CD4-positive, alpha-beta memory T cell (primary cell): ENCODE measurements around the gene OR11H1. TPM values are rescaled to one million over a fixed set of nuclear protein-coding genes. Genes with fewer than 3 reads are reported as not detected.
"Not testable (repeated sequence)": the region's sequence is repeated elsewhere in the genome, so short reads cannot be mapped to it uniquely, and the experiment has no call there.

Experiments used
- CTCF ChIA-PET: fragments of 350-600 bp; sonication (Branson Sonifier 250); formaldehyde crosslinking; loops from one replicate; lab custom pipeline; 2021; ENCODE audit warnings: inconsistent platforms; ENCODE audit not compliant: partially characterized antibody; lab: Charles Lee
- POLR2A ChIA-PET: fragments of 350-600 bp; sonication (Branson Sonifier 250); formaldehyde crosslinking; loops from one replicate; lab custom pipeline; 2021; ENCODE audit not compliant: partially characterized antibody; lab: Charles Lee
- DNase-seq, 5 donors: peaks; one replicate each; pipeline versions ENCODE4 v3.0.0 to v3.0.0-alpha.2; 2020 to 2022; ENCODE audit warnings: mixed read lengths in 1 of 5
- H3K27ac ChIP-seq: one replicate; pipeline ENCODE4 v1.7.0; 2013; ENCODE audit warnings: low read depth, low read length
- H3K27me3 ChIP-seq: 2 replicates; pipeline ENCODE4 v1.7.0; 2013; ENCODE audit warnings: mild to moderate bottlenecking, low read length, moderate library complexity; ENCODE audit not compliant: insufficient read depth
- H3K36me3 ChIP-seq: 2 replicates; pipeline ENCODE4 v1.7.0; 2013; ENCODE audit warnings: mild to moderate bottlenecking, low read length, moderate library complexity; ENCODE audit not compliant: insufficient read depth
- H3K4me1 ChIP-seq: 2 replicates; pipeline ENCODE4 v1.7.0; 2013; ENCODE audit warnings: mild to moderate bottlenecking, low read length, moderate library complexity; ENCODE audit not compliant: insufficient read depth
- H3K4me3 ChIP-seq, 2 donors: one replicate each; pipeline ENCODE4 v1.7.0; 2013; ENCODE audit warnings: low read length in 2 of 2, mild to moderate bottlenecking in 1 of 2
- H3K9me3 ChIP-seq, 2 donors: one replicate each; pipeline ENCODE4 v1.7.0; 2013; ENCODE audit warnings: low read length in 2 of 2, control low read depth in 1 of 2; ENCODE audit not compliant: control insufficient read depth in 1 of 2
- H3K27ac Mint-ChIP-seq, 7 donors: one replicate each; pipeline ENCODE4 v1.8.0; 2020 to 2021; ENCODE audit warnings: mixed read lengths in 7 of 7, mild to moderate bottlenecking in 6 of 7, inconsistent platforms in 3 of 7, moderate library complexity in 3 of 7
- H3K27me3 Mint-ChIP-seq, 2 donors: one replicate each; pipeline ENCODE4 v1.8.0; 2020 to 2021; ENCODE audit warnings: mixed read lengths in 2 of 2
- H3K36me3 Mint-ChIP-seq, 2 donors: one replicate each; pipeline ENCODE4 v1.8.0; 2020 to 2021; ENCODE audit warnings: mixed read lengths in 2 of 2, inconsistent platforms in 1 of 2, mild to moderate bottlenecking in 1 of 2
- H3K4me1 Mint-ChIP-seq, 4 donors: one replicate each; pipeline ENCODE4 v1.8.0; 2020 to 2021; ENCODE audit warnings: mixed read lengths in 4 of 4, mild to moderate bottlenecking in 1 of 4
- H3K4me3 Mint-ChIP-seq, 8 donors: one replicate each; pipeline ENCODE4 v1.8.0; 2020 to 2021; ENCODE audit warnings: mixed read lengths in 8 of 8, mild to moderate bottlenecking in 7 of 8, moderate library complexity in 6 of 8, inconsistent platforms in 3 of 8
- H3K9me3 Mint-ChIP-seq, 8 donors: one replicate each; pipeline ENCODE4 v1.8.0; 2020 to 2021; ENCODE audit warnings: mixed read lengths in 8 of 8, mild to moderate bottlenecking in 5 of 8, inconsistent platforms in 3 of 8, moderate library complexity in 1 of 8
- intact Hi-C: fragments of 100-400 bp; cut with micrococcal nuclease; formaldehyde crosslinking; loops from one replicate; pipeline ENCODE4 v1.15.1; 2023
- polyA plus RNA-seq, 2 donors: library from polyadenylated mRNA; unstranded; fragments of 300-500 nt; fragmentation: Illumina TruSeq; gene quantifications; one replicate each; pipeline ENCODE4 v1.2.3, GENCODE V29; 2021
- total RNA-seq, 2 experiments: library from RNA; stranded (reverse); gene quantifications; one replicate each; pipeline ENCODE4 v1.2.3, GENCODE V29; 2021

The OR11H1 gene, protein sequence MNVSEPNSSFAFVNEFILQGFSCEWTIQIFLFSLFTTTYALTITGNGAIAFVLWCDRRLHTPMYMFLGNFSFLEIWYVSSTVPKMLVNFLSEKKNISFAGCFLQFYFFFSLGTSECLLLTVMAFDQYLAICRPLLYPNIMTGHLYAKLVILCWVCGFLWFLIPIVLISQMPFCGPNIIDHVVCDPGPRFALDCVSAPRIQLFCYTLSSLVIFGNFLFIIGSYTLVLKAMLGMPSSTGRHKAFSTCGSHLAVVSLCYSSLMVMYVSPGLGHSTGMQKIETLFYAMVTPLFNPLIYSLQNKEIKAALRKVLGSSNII
- total RNA-seq = not detected
- polyA plus RNA-seq = not detected

DNA sequence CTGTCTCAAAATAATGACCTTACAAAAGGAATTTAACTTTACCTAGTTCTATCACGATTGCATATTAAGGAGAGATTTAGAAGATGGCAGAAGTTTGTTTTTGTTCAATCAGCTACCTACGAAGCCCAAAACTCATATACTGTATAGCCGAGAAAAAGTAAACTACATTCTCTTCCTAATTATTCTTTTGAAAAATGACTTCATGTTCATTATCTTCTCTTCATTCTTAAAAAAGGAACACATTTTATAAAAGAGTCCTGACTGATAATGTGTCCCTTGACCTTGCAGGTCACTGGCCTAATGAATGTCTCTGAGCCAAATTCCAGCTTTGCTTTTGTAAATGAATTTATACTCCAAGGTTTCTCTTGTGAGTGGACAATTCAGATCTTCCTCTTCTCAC is at the start of gene OR11H1:
TSS of gene OR11H1 (plus strand) at position 301 of the 400 bp plus-strand sequence. CDS start at position 301, 0 bp downstream.
- H3K4me1 ChIP-seq, H3K9me3 ChIP-seq, CTCF ChIA-PET, DNase-seq, H3K27ac ChIP-seq, H3K36me3 ChIP-seq, H3K9me3 Mint-ChIP-seq, H3K4me3 ChIP-seq, H3K4me1 Mint-ChIP-seq, POLR2A ChIA-PET, H3K27ac Mint-ChIP-seq, H3K4me3 Mint-ChIP-seq, H3K27me3 Mint-ChIP-seq, intact Hi-C loops, H3K27me3 ChIP-seq, H3K36me3 Mint-ChIP-seq: not testable (repeated sequence)

- H3K27ac Mint-ChIP-seq, H3K4me3 Mint-ChIP-seq, H3K27me3 Mint-ChIP-seq, CTCF ChIA-PET, POLR2A ChIA-PET, DNase-seq, H3K36me3 Mint-ChIP-seq, H3K27me3 ChIP-seq, H3K36me3 ChIP-seq, H3K27ac ChIP-seq, H3K4me3 ChIP-seq, H3K9me3 ChIP-seq, H3K4me1 ChIP-seq, H3K4me1 Mint-ChIP-seq, intact Hi-C loops, H3K9me3 Mint-ChIP-seq: not testable (repeated sequence)
Measured at GRCh38 chr22:15509967-15510366, 18.0 kb upstream of the OR11H1 start.

- CTCF ChIA-PET, POLR2A ChIA-PET, H3K27me3 ChIP-seq, H3K36me3 Mint-ChIP-seq, H3K27me3 Mint-ChIP-seq, H3K9me3 Mint-ChIP-seq, H3K27ac ChIP-seq, H3K27ac Mint-ChIP-seq, H3K4me3 ChIP-seq, intact Hi-C loops, DNase-seq, H3K9me3 ChIP-seq, H3K36me3 ChIP-seq, H3K4me3 Mint-ChIP-seq, H3K4me1 ChIP-seq, H3K4me1 Mint-ChIP-seq: not testable (repeated sequence)
Measured at GRCh38 chr22:15515896-15516295, 12.1 kb upstream of the OR11H1 start.

- H3K27ac Mint-ChIP-seq, H3K4me3 ChIP-seq, H3K36me3 ChIP-seq, DNase-seq, H3K9me3 Mint-ChIP-seq, intact Hi-C loops, H3K4me1 Mint-ChIP-seq, H3K36me3 Mint-ChIP-seq, H3K27ac ChIP-seq, H3K9me3 ChIP-seq, CTCF ChIA-PET, H3K27me3 Mint-ChIP-seq, H3K4me3 Mint-ChIP-seq, H3K4me1 ChIP-seq, POLR2A ChIA-PET, H3K27me3 ChIP-seq: not testable (repeated sequence)
Measured at GRCh38 chr22:15553767-15554166, 25.8 kb downstream of the OR11H1 start.

DNA sequence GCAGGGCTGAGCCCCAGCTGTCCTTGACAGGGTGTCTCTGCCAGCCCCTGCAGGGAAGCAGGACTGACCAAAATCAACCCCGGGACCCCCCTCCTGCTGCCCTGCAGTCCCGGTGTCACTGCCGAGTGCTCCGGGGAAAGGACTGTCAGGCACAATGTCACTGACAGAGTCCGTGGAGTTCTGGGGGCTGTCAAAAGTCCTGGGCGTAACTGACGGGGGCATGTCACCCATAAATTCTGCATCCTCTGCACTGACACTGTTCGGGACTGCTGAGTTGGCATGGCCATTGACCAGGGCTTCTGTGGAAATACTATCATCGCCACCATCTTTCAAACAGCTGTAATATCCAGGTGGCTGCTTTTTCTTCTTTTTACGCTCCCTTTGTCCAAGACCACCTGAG is 35.5 kb downstream of the OR11H1 start:
- H3K36me3 ChIP-seq, intact Hi-C loops, H3K4me1 Mint-ChIP-seq, H3K9me3 Mint-ChIP-seq, CTCF ChIA-PET, H3K27ac Mint-ChIP-seq, H3K4me3 Mint-ChIP-seq, POLR2A ChIA-PET, H3K9me3 ChIP-seq, H3K27me3 Mint-ChIP-seq, H3K36me3 Mint-ChIP-seq, H3K4me3 ChIP-seq, H3K4me1 ChIP-seq, DNase-seq, H3K27me3 ChIP-seq, H3K27ac ChIP-seq: not testable (repeated sequence)

GRCh38 chr22:15565063-15565462 is 37.1 kb downstream of the OR11H1 start:
- intact Hi-C loops, H3K9me3 Mint-ChIP-seq, H3K4me1 Mint-ChIP-seq, POLR2A ChIA-PET, CTCF ChIA-PET, H3K27me3 ChIP-seq, H3K4me1 ChIP-seq, H3K27ac Mint-ChIP-seq, H3K9me3 ChIP-seq, H3K36me3 Mint-ChIP-seq, H3K27ac ChIP-seq, H3K27me3 Mint-ChIP-seq, DNase-seq, H3K4me3 Mint-ChIP-seq, H3K4me3 ChIP-seq, H3K36me3 ChIP-seq: not testable (repeated sequence)

Other genes with a start within 250 kb of the OR11H1 start
- gene POTEH, start 161.8 kb downstream of the OR11H1 start, total RNA-seq = not detected
- not detected for gene POTEH, start 161.8 kb downstream of the OR11H1 start, polyA plus RNA-seq